ENCODE results near the gene VAMP5. TPM values are rescaled to one million over a fixed set of nuclear protein-coding genes. Genes with fewer than 3 reads are reported as not detected.
"Not testable (repeated sequence)": the region's sequence is repeated elsewhere in the genome, so short reads cannot be mapped to it uniquely, and the experiment has no call there.

VAMP5 gene
- total RNA-seq, 1 donor from 2014 or later, result 1.8 TPM

DNA sequence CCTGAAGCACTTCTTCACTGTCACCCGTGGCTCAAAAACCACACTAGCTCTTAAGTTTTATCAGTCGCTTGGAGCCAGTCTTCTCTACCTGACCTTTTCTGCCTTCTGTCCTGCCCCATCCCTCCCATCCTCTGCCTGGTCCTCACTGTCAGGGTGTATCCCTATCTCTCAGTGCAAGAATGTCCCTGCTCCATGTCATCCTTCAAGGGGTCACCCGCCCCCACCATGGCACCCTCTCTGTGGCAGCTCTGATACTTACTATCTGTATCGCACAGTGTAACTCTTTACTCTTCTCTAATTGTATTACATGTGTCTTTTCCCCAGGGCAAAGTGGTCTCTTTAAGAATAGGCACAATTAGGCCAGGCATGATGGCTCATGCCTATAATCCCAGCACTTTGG, 4.4 kb downstream of the VAMP5 start:
- Mint-ChIP-seq H3K27me3 (ENCODE audit: low read depth) (no peaks in the 10 kb centered on the region), H3K4me3 (ENCODE audit: unreplicated experiment) (no peak overlapping the region), H3K4me1 (ENCODE audit: low read depth) (peaks cover 35% of the 10 kb centered on the region), H3K9me3 (ENCODE audit: low read depth) (no peaks in the 10 kb centered on the region), H3K36me3 (ENCODE audit: low read depth) (no peaks in the 10 kb centered on the region), H3K27ac (ENCODE audit: unreplicated experiment) (no peak overlapping the region)
- TF ChIP-seq CTCF (IDR thresholded peaks at IDR 0.05), result no peak
- no peak for DNase-seq (ENCODE audit: low spot score)

DNA sequence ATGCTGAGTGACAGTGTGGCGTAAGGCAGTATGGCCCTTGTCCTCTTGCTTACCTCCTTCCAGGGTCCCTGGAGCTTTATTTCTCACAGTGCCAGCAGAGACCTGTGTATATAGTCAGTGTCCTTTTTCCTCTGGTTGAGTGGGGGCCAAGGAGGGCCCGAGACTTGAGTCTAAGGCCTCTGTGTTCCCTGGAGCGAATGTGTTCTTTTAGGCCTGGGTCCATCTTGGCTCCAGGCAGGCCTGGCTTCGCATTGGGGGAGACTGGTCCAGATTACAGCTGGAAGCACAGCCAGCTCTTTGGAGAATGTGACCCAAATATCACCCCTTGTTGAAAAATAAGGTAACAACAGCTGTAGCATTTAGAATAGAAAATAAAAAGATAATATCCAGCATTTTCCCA, 5.0 kb downstream of the VAMP5 start:
- Mint-ChIP-seq H3K27me3 (ENCODE audit: low read depth) (no peaks in the 10 kb centered on the region), H3K4me1 (ENCODE audit: low read depth) (peaks cover 35% of the 10 kb centered on the region), H3K9me3 (ENCODE audit: low read depth) (no peaks in the 10 kb centered on the region), H3K4me3 (ENCODE audit: unreplicated experiment) (no peak overlapping the region), H3K36me3 (ENCODE audit: low read depth) (no peaks in the 10 kb centered on the region), H3K27ac (ENCODE audit: unreplicated experiment) (no peak overlapping the region)
- no peak for TF ChIP-seq CTCF (IDR thresholded peaks at IDR 0.05)
- DNase-seq (ENCODE audit: low spot score), result no peak

DNA sequence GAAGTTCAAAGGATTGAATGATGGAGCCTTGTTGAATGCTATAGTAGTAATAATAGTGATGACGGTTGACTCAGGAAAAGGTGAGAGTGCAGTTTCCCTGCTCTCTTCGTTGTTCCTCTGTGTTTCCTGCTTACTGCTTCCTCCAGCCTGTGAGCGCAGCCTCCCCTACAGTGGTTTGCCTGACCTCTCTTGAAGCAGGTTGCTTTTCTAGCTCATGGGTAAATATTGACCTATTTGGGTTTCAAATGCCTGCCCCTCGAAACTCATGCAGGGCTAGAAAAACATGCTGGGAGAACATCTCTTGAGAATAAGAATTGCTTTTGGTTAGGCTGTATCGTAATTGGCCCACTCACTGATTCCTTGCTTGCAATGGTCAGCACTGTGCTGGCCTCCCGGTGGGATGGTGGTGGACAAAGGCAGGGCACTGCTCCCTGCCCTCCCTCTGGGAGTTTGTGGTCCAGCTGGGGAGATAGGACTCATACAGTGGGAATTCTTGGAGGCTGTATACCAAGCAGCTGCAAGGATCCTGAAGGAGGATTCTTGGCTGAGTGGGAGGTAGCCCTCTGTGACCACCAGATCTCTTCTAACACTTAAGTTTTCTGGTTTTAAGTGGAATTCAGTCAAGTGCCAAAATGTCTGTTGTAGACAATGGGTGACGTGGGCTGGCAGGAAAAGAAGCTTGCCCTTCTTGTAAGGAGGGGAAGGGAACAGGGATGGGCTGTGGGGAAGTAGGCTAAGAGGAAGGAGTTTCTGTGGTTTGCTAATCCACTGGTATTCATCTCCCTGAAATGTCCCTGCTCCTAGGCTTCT, 6.0 kb downstream of the VAMP5 start:
- H3K4me3 Mint-ChIP-seq (ENCODE audit: unreplicated experiment), result no peak overlapping the region
- no peak for DNase-seq (ENCODE audit: low spot score)
- H3K9me3 Mint-ChIP-seq (ENCODE audit: low read depth), result no peaks in the 10 kb centered on the region
- no peak for TF ChIP-seq CTCF (IDR thresholded peaks at IDR 0.05)
- no peaks in the 10 kb centered on the region for H3K27me3 Mint-ChIP-seq (ENCODE audit: low read depth)
- peaks cover 40% of the 10 kb centered on the region for H3K4me1 Mint-ChIP-seq (ENCODE audit: low read depth)
- H3K27ac Mint-ChIP-seq (ENCODE audit: unreplicated experiment), result peak overlapping the region; percentile 89
- no peaks in the 10 kb centered on the region for H3K36me3 Mint-ChIP-seq (ENCODE audit: low read depth)

GRCh38 chr2:85590950-85591349, 6.7 kb downstream of the VAMP5 start:
- DNase-seq (ENCODE audit: low spot score), result no peak
- no peaks in the 10 kb centered on the region for H3K9me3 Mint-ChIP-seq (ENCODE audit: low read depth)
- H3K36me3 Mint-ChIP-seq (ENCODE audit: low read depth), result no peaks in the 10 kb centered on the region
- H3K4me1 Mint-ChIP-seq (ENCODE audit: low read depth), result peaks cover 36% of the 10 kb centered on the region
- no peak overlapping the region for H3K4me3 Mint-ChIP-seq (ENCODE audit: unreplicated experiment)
- H3K27me3 Mint-ChIP-seq (ENCODE audit: low read depth), result no peaks in the 10 kb centered on the region
- peak overlapping the region; percentile 89 for H3K27ac Mint-ChIP-seq (ENCODE audit: unreplicated experiment)
- TF ChIP-seq CTCF (IDR thresholded peaks at IDR 0.05), result no peak

- H3K27ac Mint-ChIP-seq (ENCODE audit: unreplicated experiment), result no peak overlapping the region
- no peaks in the 10 kb centered on the region for H3K9me3 Mint-ChIP-seq (ENCODE audit: low read depth)
- H3K27me3 Mint-ChIP-seq (ENCODE audit: low read depth), result no peaks in the 10 kb centered on the region
- H3K4me1 Mint-ChIP-seq (ENCODE audit: low read depth), result peaks cover 41% of the 10 kb centered on the region
- no peak overlapping the region for H3K4me3 Mint-ChIP-seq (ENCODE audit: unreplicated experiment)
- DNase-seq (ENCODE audit: low spot score), result no peak
- H3K36me3 Mint-ChIP-seq (ENCODE audit: low read depth), result no peaks in the 10 kb centered on the region
- no peak for TF ChIP-seq CTCF (IDR thresholded peaks at IDR 0.05)
Observed at GRCh38 chr2:85591563-85591962, 7.3 kb downstream of the VAMP5 start.

- H3K27ac Mint-ChIP-seq (ENCODE audit: unreplicated experiment); H3K9me3 Mint-ChIP-seq (ENCODE audit: low read depth); H3K27me3 Mint-ChIP-seq (ENCODE audit: low read depth); H3K36me3 Mint-ChIP-seq (ENCODE audit: low read depth); DNase-seq (ENCODE audit: low spot score); H3K4me3 Mint-ChIP-seq (ENCODE audit: unreplicated experiment): not testable (repeated sequence)
- peaks cover 48% of the 10 kb centered on the region for H3K4me1 Mint-ChIP-seq (ENCODE audit: low read depth)
Observed at GRCh38 chr2:85592299-85592698, 8.1 kb downstream of the VAMP5 start.

Data from chondrocyte (in vitro differentiated cells).